Stimulated activated naive CD8-positive, alpha-beta T cell treated with anti-CD3 and anti-CD28 coated beads, Interleukin-15, Interleukin-2, amounts not matched to agents 100 U/mL and 50 U/mL, for 24 hours (primary cell): ENCODE data around the gene EME2.

ENCODE experiments used
- ATAC-seq: fragments of 150-1000 bp; cut with Tn5 transposase; one replicate; pipeline ENCODE4 v1.10.0; 2021
- DNase-seq: peaks from one replicate; pipeline ENCODE4 v3.0.0; 2021

EME2 gene

GRCh38 chr16:1778200-1779179, 5.9 kb downstream of the EME2 start:
- no peak for DNase-seq
- ATAC-seq: no peak

GRCh38 chr16:1779234-1779701, 6.7 kb downstream of the EME2 start:
- DNase-seq: no peak
- no peak for ATAC-seq

GRCh38 chr16:1779741-1780676, 7.4 kb downstream of the EME2 start:
- DNase-seq (no peak), ATAC-seq (no peak)

- ATAC-seq (no peak), DNase-seq (no peak)
Measured at GRCh38 chr16:1780677-1781072, 8.1 kb downstream of the EME2 start.

GRCh38 chr16:1781254-1781653, 8.6 kb downstream of the EME2 start:
- no peak for ATAC-seq
- no peak for DNase-seq

GRCh38 chr16:1781758-1782407, 9.3 kb downstream of the EME2 start:
- ATAC-seq (peak; percentile 2), DNase-seq (peak; percentile 54)

- ATAC-seq (peak; percentile 94), DNase-seq (peak; percentile 97)
Measured at GRCh38 chr16:1782408-1783264, 10.0 kb downstream of the EME2 start, which contains the start of the genes NUBP2 and SPSB3. Gene NUBP2 (plus strand): TSS chr16:1782960. CDS start chr16:1783021, 61 bp downstream. Gene SPSB3 (minus strand): TSS chr16:1782571. CDS start chr16:1781483, 1,088 bp downstream.

GRCh38 chr16:1784977-1785845, 12.6 kb downstream of the EME2 start:
- ATAC-seq (no peak), DNase-seq (peak; percentile 4)

- DNase-seq: no peak
- no peak for ATAC-seq
Measured at GRCh38 chr16:1785846-1786170, 13.2 kb downstream of the EME2 start.

- no peak for ATAC-seq
- peak; percentile 4 for DNase-seq
Measured at GRCh38 chr16:1786242-1787055, 13.8 kb downstream of the EME2 start.

- DNase-seq (peak; percentile 2), ATAC-seq (no peak)
Measured at GRCh38 chr16:1787056-1787321, 14.4 kb downstream of the EME2 start.

GRCh38 chr16:1787322-1788094, 14.9 kb downstream of the EME2 start:
- no peak for DNase-seq

GRCh38 chr16:1788095-1788707, 15.6 kb downstream of the EME2 start:
- ATAC-seq (no peak), DNase-seq (no peak)

More at GRCh38 chr16:1787322-1788094, 14.9 kb downstream of the EME2 start:
- no peak for ATAC-seq

GRCh38 chr16:1788708-1789100, 16.1 kb downstream of the EME2 start:
- no peak for ATAC-seq

GRCh38 chr16:1789643-1790045, 17.0 kb downstream of the EME2 start:
- ATAC-seq (no peak), DNase-seq (no peak)

More at GRCh38 chr16:1788708-1789100, 16.1 kb downstream of the EME2 start:
- DNase-seq: no peak

- DNase-seq (no peak), ATAC-seq (no peak)
Measured at GRCh38 chr16:1790261-1790610, 17.6 kb downstream of the EME2 start.

GRCh38 chr16:1790611-1791255, 18.1 kb downstream of the EME2 start:
- DNase-seq (no peak), ATAC-seq (no peak)
